Subcutaneous abdominal adipose tissue (tissue), 5 donors: Measurements from ENCODE around the gene RAB3GAP2.
"Not testable (repeated sequence)": the region's sequence is repeated elsewhere in the genome, so short reads cannot be mapped to it uniquely, and the experiment has no call there.

Experiments used
- H3K27ac ChIP-seq: one replicate; pipeline ENCODE4 v1.7.0; 2013; ENCODE audit warnings: low read depth, mild to moderate bottlenecking, inconsistent platforms, low read length, moderate library complexity
- H3K27me3 ChIP-seq, 5 donors: one replicate each; pipeline ENCODE4 v1.7.0; 2013; ENCODE audit warnings: low read length in 5 of 5, inconsistent platforms in 1 of 5; ENCODE audit not compliant: control insufficient read depth in 5 of 5, insufficient read depth in 4 of 5
- H3K36me3 ChIP-seq, 5 donors: one replicate each; pipeline ENCODE4 v1.7.0; 2013; ENCODE audit warnings: low read length in 5 of 5; ENCODE audit not compliant: control insufficient read depth in 5 of 5, insufficient read depth in 5 of 5
- H3K4me1 ChIP-seq, 5 donors: one replicate each; pipeline ENCODE4 v1.7.0; 2013; ENCODE audit warnings: low read length in 5 of 5, mild to moderate bottlenecking in 3 of 5, moderate library complexity in 1 of 5; ENCODE audit not compliant: control insufficient read depth in 5 of 5, insufficient read depth in 5 of 5
- H3K4me3 ChIP-seq, 5 donors: one replicate each; pipeline ENCODE4 v1.7.0; 2013; ENCODE audit warnings: low read length in 5 of 5, low read depth in 1 of 5
- H3K9ac ChIP-seq, 5 donors: one replicate each; pipeline ENCODE4 v1.7.0; 2013; ENCODE audit warnings: low read length in 5 of 5, mild to moderate bottlenecking in 4 of 5, moderate library complexity in 3 of 5
- H3K9me3 ChIP-seq, 5 donors: one replicate each; pipeline ENCODE4 v1.7.0; 2013; ENCODE audit warnings: low read length in 5 of 5; ENCODE audit not compliant: control insufficient read depth in 5 of 5
- donor health status: healthy.
- donor health status: healthy.
- donor health status: healthy.
- donor health status: healthy.
- donor health status: healthy.

RAB3GAP2 gene

DNA sequence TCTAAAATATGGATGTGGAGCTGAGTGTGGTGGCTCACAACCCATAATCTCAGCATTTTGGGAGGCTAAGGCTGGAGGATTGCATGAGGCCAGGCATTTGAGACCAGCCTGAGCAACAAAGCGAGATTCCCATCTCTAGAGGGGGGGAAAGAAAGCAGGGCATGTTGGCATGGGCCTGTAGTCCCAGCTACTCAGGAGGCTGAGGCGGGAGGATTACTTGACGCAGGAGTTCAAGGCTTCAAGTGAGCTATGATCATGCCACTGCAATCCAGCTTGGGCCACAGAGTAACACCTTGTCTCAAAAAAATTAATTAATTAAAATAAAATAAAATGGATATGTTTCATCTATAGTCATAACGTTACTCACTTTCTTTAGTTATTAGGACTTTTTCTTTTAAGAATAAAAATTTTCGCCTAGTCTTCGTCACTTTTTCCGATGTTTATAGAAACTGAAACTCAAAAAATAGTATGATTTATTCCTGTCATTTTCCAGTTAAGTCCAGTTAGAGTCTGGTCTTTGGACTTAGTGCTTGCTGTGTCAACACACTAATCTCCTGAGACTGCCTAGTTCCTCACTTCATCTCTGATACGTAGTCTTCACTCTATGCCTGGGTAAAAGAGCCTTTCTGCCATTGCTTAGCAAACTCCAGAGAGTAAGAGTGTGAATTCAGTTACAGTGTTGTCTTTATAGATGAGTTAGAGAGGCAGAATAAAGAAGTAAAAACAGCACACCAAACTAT is 150.3 kb downstream of the RAB3GAP2 start:
- peak overlapping the region in 3 of 5 donors; percentile 16 to 28 (median 20) for H3K9ac ChIP-seq
- peak overlapping the region; percentile 81 for H3K27ac ChIP-seq
- H3K9me3 ChIP-seq: no peaks in the 10 kb centered on the region
- H3K27me3 ChIP-seq: no peaks in the 10 kb centered on the region
- H3K4me1 ChIP-seq: peaks cover 0 to 13% (median 9%) of the 10 kb centered on the region in 5 donors
- peak overlapping the region in 3 of 5 donors; percentile 23 to 41 (median 37) for H3K4me3 ChIP-seq
- peaks cover 2 to 15% (median 9%) of the 10 kb centered on the region in 5 donors for H3K36me3 ChIP-seq

DNA sequence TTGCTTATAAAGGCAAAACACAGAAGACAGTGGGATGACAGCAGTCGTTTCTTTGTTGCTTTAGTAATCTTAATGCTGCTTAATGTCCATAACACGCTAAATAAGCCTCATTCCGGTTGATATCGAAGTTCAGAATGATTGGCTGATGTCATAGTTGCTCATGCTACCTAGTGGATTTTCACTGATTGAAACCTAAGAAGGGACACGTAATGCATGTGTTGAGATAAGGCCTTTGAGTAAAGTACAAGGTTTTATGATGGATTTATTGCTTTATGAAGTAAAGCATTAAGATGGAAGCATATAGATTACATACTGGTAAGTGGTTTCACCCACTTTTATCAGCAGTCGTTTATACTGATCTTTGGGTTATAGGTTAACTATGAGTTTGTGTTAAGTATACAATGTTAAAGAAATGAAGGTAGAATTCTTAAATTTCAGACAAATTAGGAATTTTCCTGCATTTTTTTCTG is 153.2 kb downstream of the RAB3GAP2 start:
- H3K27me3 ChIP-seq: no peaks in the 10 kb centered on the region
- peaks cover 0 to 13% (median 9%) of the 10 kb centered on the region in 5 donors for H3K4me1 ChIP-seq
- H3K9ac ChIP-seq: peak overlapping the region in 3 of 5 donors; percentile 14 to 66 (median 21)
- peaks cover 8 to 25% (median 16%) of the 10 kb centered on the region in 5 donors for H3K36me3 ChIP-seq
- peak overlapping the region in 1 of 5 donors; percentile 22 for H3K4me3 ChIP-seq
- H3K27ac ChIP-seq: peak overlapping the region; percentile 80
- H3K9me3 ChIP-seq: no peaks in the 10 kb centered on the region

DNA sequence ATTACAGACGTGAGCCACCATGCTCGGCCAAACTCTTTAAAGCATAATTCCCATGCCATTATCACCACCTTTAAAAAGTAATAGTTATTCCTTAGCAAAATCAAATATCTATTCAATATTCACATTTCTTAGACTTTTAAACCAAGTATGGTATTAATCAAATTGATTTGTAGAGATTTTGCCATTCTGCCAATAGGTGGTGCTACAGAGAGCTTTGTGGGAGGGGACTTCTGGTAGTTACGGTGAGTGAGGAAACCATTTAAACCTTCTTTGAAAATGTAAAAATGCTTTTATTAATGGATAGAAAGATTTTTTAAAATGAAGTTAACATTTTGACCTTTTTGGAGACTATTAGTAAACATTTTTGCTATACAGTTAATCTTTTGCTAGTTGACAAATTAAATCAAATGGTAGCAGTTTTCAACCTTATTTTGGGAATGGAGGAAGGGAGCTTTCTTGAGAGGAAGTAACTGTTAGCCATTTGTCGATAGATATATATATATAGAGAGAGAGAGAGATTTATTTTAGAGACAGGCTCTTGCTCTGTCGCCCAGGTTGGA is 159.0 kb downstream of the RAB3GAP2 start:
- H3K27me3 ChIP-seq: no peaks in the 10 kb centered on the region
- H3K4me3 ChIP-seq: no peak overlapping the region
- H3K9me3 ChIP-seq: no peaks in the 10 kb centered on the region
- H3K27ac ChIP-seq: no peak overlapping the region
- H3K9ac ChIP-seq: no peak overlapping the region
- peaks cover 26 to 56% (median 40%) of the 10 kb centered on the region in 5 donors for H3K36me3 ChIP-seq
- H3K4me1 ChIP-seq: peaks cover 0 to 2% (median 0%) of the 10 kb centered on the region in 5 donors

DNA sequence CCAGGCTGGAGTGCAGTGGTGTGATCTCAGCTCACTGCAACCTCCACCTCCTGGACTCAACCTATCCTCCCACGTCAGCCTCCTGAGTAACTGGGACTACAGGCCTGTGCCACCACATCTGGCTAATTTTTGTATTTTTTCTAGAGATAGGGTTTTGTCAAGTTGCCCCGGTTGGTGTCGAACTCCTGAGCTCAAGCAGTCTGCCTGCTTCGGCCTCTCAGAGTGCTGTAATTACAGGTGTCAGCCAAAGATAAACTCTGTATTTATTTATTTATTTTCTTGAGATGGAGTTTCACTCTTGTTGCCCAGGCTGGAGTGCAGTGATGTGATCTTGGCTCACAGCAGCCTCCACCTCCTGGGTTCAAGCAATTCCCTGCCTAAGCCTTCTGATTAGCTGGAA is 159.7 kb downstream of the RAB3GAP2 start:
- H3K9me3 ChIP-seq, H3K27me3 ChIP-seq, H3K27ac ChIP-seq, H3K4me3 ChIP-seq, H3K9ac ChIP-seq, H3K4me1 ChIP-seq: not testable (repeated sequence)
- peaks cover 28 to 61% (median 41%) of the 10 kb centered on the region in 5 donors for H3K36me3 ChIP-seq

DNA sequence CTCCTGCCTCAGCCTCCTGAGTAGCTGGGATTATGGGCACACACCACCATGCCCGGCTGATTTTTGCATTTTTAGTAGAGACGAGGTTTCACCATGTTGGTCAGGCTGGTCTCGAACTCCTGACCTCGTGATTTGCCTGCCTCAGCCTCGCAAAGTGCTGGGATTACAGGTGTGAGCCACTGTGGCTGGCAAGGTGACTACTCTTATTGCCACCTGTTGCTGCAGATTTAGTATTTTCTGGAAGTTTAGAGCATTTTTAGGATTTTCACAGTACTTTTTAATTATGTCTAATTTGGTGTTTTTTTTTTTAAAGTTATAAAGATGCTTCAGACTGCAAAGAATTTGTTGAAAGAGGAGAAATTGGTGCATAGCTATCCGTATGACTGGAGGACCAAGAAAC is 161.8 kb downstream of the RAB3GAP2 start:
- peaks cover 40 to 66% (median 52%) of the 10 kb centered on the region in 5 donors for H3K36me3 ChIP-seq
- H3K4me1 ChIP-seq, H3K4me3 ChIP-seq, H3K9ac ChIP-seq, H3K27ac ChIP-seq, H3K27me3 ChIP-seq, H3K9me3 ChIP-seq: not testable (repeated sequence)

DNA sequence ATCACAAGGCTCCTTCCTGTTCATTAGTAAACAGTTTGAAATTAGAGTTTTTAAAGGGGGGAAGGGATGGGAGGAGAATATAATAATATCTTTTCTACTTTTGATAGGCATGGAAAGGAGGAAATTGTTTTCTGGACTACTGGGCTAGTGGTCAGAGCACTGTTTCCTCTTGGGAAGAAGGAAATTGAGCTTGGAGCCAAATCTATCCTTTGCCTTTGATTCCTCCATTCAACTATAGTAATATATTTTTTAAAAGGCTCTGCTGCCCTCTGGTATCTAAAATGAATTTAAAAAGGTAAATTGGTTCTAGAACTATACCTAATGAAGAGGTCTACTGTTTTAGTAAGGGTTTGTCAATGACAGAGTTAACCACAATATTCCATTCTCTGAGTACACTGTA is 172.4 kb downstream of the RAB3GAP2 start:
- peaks cover 31 to 46% (median 32%) of the 10 kb centered on the region in 5 donors for H3K36me3 ChIP-seq
- no peak overlapping the region for H3K9ac ChIP-seq
- H3K4me3 ChIP-seq: no peak overlapping the region
- H3K27ac ChIP-seq: peak overlapping the region; percentile 23
- H3K9me3 ChIP-seq: no peaks in the 10 kb centered on the region
- peaks cover 2 to 22% (median 13%) of the 10 kb centered on the region in 5 donors for H3K4me1 ChIP-seq
- H3K27me3 ChIP-seq: no peaks in the 10 kb centered on the region
